Measurements from ENCODE around the gene EBF3. TPM values are rescaled to one million over a fixed set of nuclear protein-coding genes. Genes with fewer than 3 reads are reported as not detected.

The EBF3 gene
- total RNA-seq, 1 experiment from 2014 or later: 56.2 TPM

GRCh38 chr10:129897871-129898626 lies 66.0 kb downstream of the EBF3 start:
- TF ChIP-seq CTCF (conservative IDR thresholded peaks at IDR 0.05; ENCODE audit: low read depth, low read length) (no peak), EZH2 (IDR thresholded peaks at IDR 0.05; ENCODE audit: borderline replicate concordance, low read depth, low read length, poor library complexity, severe bottlenecking) (no peak)
- POLR2A ChIA-PET (ENCODE audit: low non-redundant PET): no interaction called here
- DNase-seq (ENCODE audit: low spot score): no peak
- Histone ChIP-seq H3K27ac (ENCODE audit: low read depth, low read length, poor library complexity, severe bottlenecking) (no peak overlapping the region), H3K4me3 (ENCODE audit: low read depth, low read length, poor library complexity, severe bottlenecking) (no peak overlapping the region), H3K4me1 (ENCODE audit: insufficient read depth, low read length, poor library complexity, severe bottlenecking) (peaks cover 36% of the 10 kb centered on the region), H3K27me3 (replicated peaks; ENCODE audit: insufficient read depth, low read depth, low read length, poor library complexity) (no peaks in the 10 kb centered on the region), H3K36me3 (ENCODE audit: insufficient read depth, low read length, poor library complexity, severe bottlenecking) (peaks cover 9% of the 10 kb centered on the region), H3K9me3 (ENCODE audit: low read depth, low read length, poor library complexity, severe bottlenecking) (no peaks in the 10 kb centered on the region)
- intact Hi-C loops (cut with micrococcal nuclease; ENCODE audit: unreplicated experiment): no loop called here
- CTCF ChIA-PET: no interaction called here
- no TSS peak for BruUV-seq (replicated peaks)

GRCh38 chr10:129896860-129897200 lies 67.2 kb downstream of the EBF3 start:
- POLR2A ChIA-PET (ENCODE audit: low non-redundant PET): no interaction called here
- Histone ChIP-seq H3K4me3 (ENCODE audit: low read depth, low read length, poor library complexity, severe bottlenecking) (no peak overlapping the region), H3K9me3 (ENCODE audit: low read depth, low read length, poor library complexity, severe bottlenecking) (no peaks in the 10 kb centered on the region), H3K36me3 (ENCODE audit: insufficient read depth, low read length, poor library complexity, severe bottlenecking) (no peaks in the 10 kb centered on the region), H3K4me1 (ENCODE audit: insufficient read depth, low read length, poor library complexity, severe bottlenecking) (peaks cover 48% of the 10 kb centered on the region), H3K27ac (ENCODE audit: low read depth, low read length, poor library complexity, severe bottlenecking) (no peak overlapping the region), H3K27me3 (replicated peaks; ENCODE audit: insufficient read depth, low read depth, low read length, poor library complexity) (no peaks in the 10 kb centered on the region)
- BruUV-seq (replicated peaks): no TSS peak
- no peak for TF ChIP-seq EZH2 (IDR thresholded peaks at IDR 0.05; ENCODE audit: borderline replicate concordance, low read depth, low read length, poor library complexity, severe bottlenecking)
- TF ChIP-seq CTCF (conservative IDR thresholded peaks at IDR 0.05; ENCODE audit: low read depth, low read length): no peak
- no peak for DNase-seq (ENCODE audit: low spot score)
- CTCF ChIA-PET: no interaction called here
- intact Hi-C loops (cut with micrococcal nuclease; ENCODE audit: unreplicated experiment): no loop called here

GRCh38 chr10:129896136-129896859 lies 67.8 kb downstream of the EBF3 start:
- peaks cover 54% of the 10 kb centered on the region for H3K4me1 ChIP-seq (ENCODE audit: insufficient read depth, low read length, poor library complexity, severe bottlenecking)
- H3K27ac ChIP-seq (ENCODE audit: low read depth, low read length, poor library complexity, severe bottlenecking): no peak overlapping the region
- ChIA-PET CTCF (interaction anchor here (0.9 kb wide), 1 partner anchor 19 kb away, joined by 6 read pairs; no protein-coding TSS in a partner anchor), POLR2A (ENCODE audit: low non-redundant PET) (no interaction called here)
- H3K4me3 ChIP-seq (ENCODE audit: low read depth, low read length, poor library complexity, severe bottlenecking): no peak overlapping the region
- DNase-seq (ENCODE audit: low spot score): no peak
- intact Hi-C loops (cut with micrococcal nuclease; ENCODE audit: unreplicated experiment): no loop called here
- no peaks in the 10 kb centered on the region for H3K9me3 ChIP-seq (ENCODE audit: low read depth, low read length, poor library complexity, severe bottlenecking)
- BruUV-seq (replicated peaks): no TSS peak
- TF ChIP-seq CTCF (conservative IDR thresholded peaks at IDR 0.05; ENCODE audit: low read depth, low read length) (no peak), EZH2 (IDR thresholded peaks at IDR 0.05; ENCODE audit: borderline replicate concordance, low read depth, low read length, poor library complexity, severe bottlenecking) (no peak)
- H3K36me3 ChIP-seq (ENCODE audit: insufficient read depth, low read length, poor library complexity, severe bottlenecking): no peaks in the 10 kb centered on the region
- no peaks in the 10 kb centered on the region for H3K27me3 ChIP-seq (replicated peaks; ENCODE audit: insufficient read depth, low read depth, low read length, poor library complexity)

Data from A673 (cell line).